ENCODE measurements around the gene BCL2L12. TPM values are rescaled to one million over a fixed set of nuclear protein-coding genes. Genes with fewer than 3 reads are reported as not detected.

The BCL2L12 gene
- total and polyA plus RNA-seq, 12 donors: 3.3 to 16.3 (median 9.9) TPM

- 56 to 78% (median 71%) methylated on average over 8 to 30 of the region's 30 CpGs for WGBS, 4 donors
- peaks cover 16 to 26% of the 10 kb centered on the region in 2 donors for H3K4me1 ChIP-seq (replicated peaks in 1 of 2)
- no peak overlapping the region for H3K4me3 ChIP-seq
- intact Hi-C loops (cut with DNase I): no loop called here
- peak in 1 of 7 donors; percentile 32 for DNase-seq
- H3K27ac ChIP-seq: peak overlapping the region in 1 of 5 donors; percentile 7
- no peaks in the 10 kb centered on the region for H3K27me3 ChIP-seq
- TF ChIP-seq POLR2A (IDR thresholded peaks at IDR 0.05) (no peak), CTCF (IDR thresholded peaks at IDR 0.05) (no peak)
- H3K9me3 ChIP-seq (replicated peaks in 1 of 3): no peaks in the 10 kb centered on the region
- H3K36me3 ChIP-seq (replicated peaks in 1 of 2): no peaks in the 10 kb centered on the region
Observed at GRCh38 chr19:49636233-49636932, 29.4 kb upstream of the BCL2L12 start.

- 9 to 18% (median 13%) methylated on average over 16 to 19 of the region's 19 CpGs for WGBS, 4 donors
- Histone ChIP-seq H3K4me1 (replicated peaks in 1 of 2) (peaks cover 23 to 34% of the 10 kb centered on the region in 2 donors), H3K27ac (peak overlapping the region in 4 of 5 donors; percentile 65 to 99 (median 86)), H3K36me3 (replicated peaks in 1 of 2) (no peaks in the 10 kb centered on the region), H3K4me3 (peak overlapping the region in 1 of 4 donors; percentile 67), H3K27me3 (no peaks in the 10 kb centered on the region), H3K9me3 (replicated peaks in 1 of 3) (no peaks in the 10 kb centered on the region)
- intact Hi-C loops (cut with DNase I): no loop called here
- DNase-seq: peak; percentile 78 to 86 (median 84)
- TF ChIP-seq POLR2A (IDR thresholded peaks at IDR 0.05) (no peak), CTCF (IDR thresholded peaks at IDR 0.05) (no peak)
Observed at GRCh38 chr19:49637821-49638738, 27.7 kb upstream of the BCL2L12 start.

- intact Hi-C loops (cut with DNase I): no loop called here
- WGBS, 4 donors: 6 to 22% (median 15%) methylated on average over 9 to 31 of the region's 31 CpGs
- Histone ChIP-seq H3K27ac (peak overlapping the region in 4 of 5 donors; percentile 78 to 99 (median 88)), H3K4me1 (replicated peaks in 1 of 2) (peaks cover 29 to 46% of the 10 kb centered on the region in 2 donors), H3K4me3 (peak overlapping the region in 3 of 4 donors; percentile 49 to 67 (median 55)), H3K9me3 (replicated peaks in 1 of 3) (no peaks in the 10 kb centered on the region), H3K36me3 (replicated peaks in 1 of 2) (no peaks in the 10 kb centered on the region), H3K27me3 (no peaks in the 10 kb centered on the region)
- TF ChIP-seq POLR2A (IDR thresholded peaks at IDR 0.05): no peak
- no peak for TF ChIP-seq CTCF (IDR thresholded peaks at IDR 0.05)
- peak in 3 of 7 donors; percentile 54 to 69 (median 59) for DNase-seq
Observed at GRCh38 chr19:49639401-49640112, 26.2 kb upstream of the BCL2L12 start.

Measured in adrenal gland (tissue), 12 donors.